Tibial artery (tissue), 4 donors: Measurements from ENCODE around the gene ADAMTSL1.

Source experiments
- DNase-seq, 2 donors: peaks; one replicate each; pipeline ENCODE4 v3.0.0-alpha.2; 2019
- H3K27ac ChIP-seq, 2 donors: fragments of 200-600 bp; sonication (generic) in 1 of 2; 1 replicate in 1 of 2; 2 replicates in 1 of 2; pipeline ENCODE4 v1.5.1; 2018 to 2019; ENCODE audit warnings: mild to moderate bottlenecking in 1 of 2
- H3K27me3 ChIP-seq, 2 donors: fragments of 200-600 bp; sonication (generic) in 1 of 2; one replicate each; pipeline versions ENCODE4 v1.5.1 to v1.6.0; 2016 to 2019
- H3K36me3 ChIP-seq, 3 donors: fragments of 200-600 bp; sonication (generic) in 2 of 3; one replicate each; pipeline ENCODE4 v1.5.1; 2016 to 2019; ENCODE audit warnings: mild to moderate bottlenecking in 2 of 3
- H3K4me1 ChIP-seq, 4 donors: fragments of 200-600 bp; sonication (generic) in 2 of 4; 1 replicate in 3 of 4; 2 replicates in 1 of 4; pipeline ENCODE4 v1.5.1; 2016 to 2019
- H3K4me3 ChIP-seq, 2 donors: fragments of 200-600 bp; sonication (generic) in 1 of 2; 1 replicate in 1 of 2; 2 replicates in 1 of 2; pipeline ENCODE4 v1.5.1; 2018 to 2019; ENCODE audit warnings: mild to moderate bottlenecking in 2 of 2
- H3K9me3 ChIP-seq, 3 donors: fragments of 200-600 bp; sonication (generic) in 1 of 3; one replicate each; pipeline ENCODE4 v1.5.1; 2016 to 2019
- intact Hi-C: fragments of 100-400 bp; cut with DNase I; formaldehyde crosslinking; loops from one replicate; pipeline ENCODE4 v1.15.0; 2023; ENCODE audit warnings: low total_unique reads
- TF ChIP-seq, protein P1 (sequence below), 2 experiments: fragments of 200-600 bp in 1 of 2; fragments of 450-650 bp in 1 of 2; IDR thresholded peaks; one replicate each; pipeline ENCODE4 v1.5.1; 2017 to 2019; ENCODE audit warnings: antibody characterized with exemption in 2 of 2, mild to moderate bottlenecking in 1 of 2, moderate library complexity in 1 of 2

ADAMTSL1 gene

DNA sequence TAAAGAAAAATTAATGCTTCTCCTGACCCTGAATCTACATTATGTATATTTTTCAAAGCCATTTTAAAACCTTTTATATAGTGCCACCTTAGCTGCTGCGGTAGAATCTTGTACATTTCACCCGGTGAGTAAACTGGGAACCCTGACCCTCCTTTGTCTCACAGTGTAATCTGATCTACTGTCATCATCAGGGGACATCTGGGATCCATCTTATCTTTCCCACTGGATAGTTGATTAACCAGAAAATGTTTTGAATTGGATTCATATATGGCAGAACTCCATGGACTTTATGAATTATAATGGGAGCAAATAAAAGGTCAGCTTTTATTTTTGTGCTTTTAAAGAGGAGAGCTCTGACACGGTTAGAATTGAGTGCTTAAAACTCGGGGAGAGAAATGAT lies 95.0 kb downstream of the ADAMTSL1 start:
- Histone ChIP-seq H3K4me1 (peaks cover 0 to 10% (median 0%) of the 10 kb centered on the region in 4 donors), H3K27me3 (no peaks in the 10 kb centered on the region), H3K27ac (no peak overlapping the region), H3K4me3 (no peak overlapping the region), H3K9me3 (no peaks in the 10 kb centered on the region), H3K36me3 (no peaks in the 10 kb centered on the region)
- TF ChIP-seq, protein P1, sequence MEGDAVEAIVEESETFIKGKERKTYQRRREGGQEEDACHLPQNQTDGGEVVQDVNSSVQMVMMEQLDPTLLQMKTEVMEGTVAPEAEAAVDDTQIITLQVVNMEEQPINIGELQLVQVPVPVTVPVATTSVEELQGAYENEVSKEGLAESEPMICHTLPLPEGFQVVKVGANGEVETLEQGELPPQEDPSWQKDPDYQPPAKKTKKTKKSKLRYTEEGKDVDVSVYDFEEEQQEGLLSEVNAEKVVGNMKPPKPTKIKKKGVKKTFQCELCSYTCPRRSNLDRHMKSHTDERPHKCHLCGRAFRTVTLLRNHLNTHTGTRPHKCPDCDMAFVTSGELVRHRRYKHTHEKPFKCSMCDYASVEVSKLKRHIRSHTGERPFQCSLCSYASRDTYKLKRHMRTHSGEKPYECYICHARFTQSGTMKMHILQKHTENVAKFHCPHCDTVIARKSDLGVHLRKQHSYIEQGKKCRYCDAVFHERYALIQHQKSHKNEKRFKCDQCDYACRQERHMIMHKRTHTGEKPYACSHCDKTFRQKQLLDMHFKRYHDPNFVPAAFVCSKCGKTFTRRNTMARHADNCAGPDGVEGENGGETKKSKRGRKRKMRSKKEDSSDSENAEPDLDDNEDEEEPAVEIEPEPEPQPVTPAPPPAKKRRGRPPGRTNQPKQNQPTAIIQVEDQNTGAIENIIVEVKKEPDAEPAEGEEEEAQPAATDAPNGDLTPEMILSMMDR (IDR thresholded peaks at IDR 0.05): no peak
- DNase-seq: no peak
- intact Hi-C loops: no loop called here

DNA sequence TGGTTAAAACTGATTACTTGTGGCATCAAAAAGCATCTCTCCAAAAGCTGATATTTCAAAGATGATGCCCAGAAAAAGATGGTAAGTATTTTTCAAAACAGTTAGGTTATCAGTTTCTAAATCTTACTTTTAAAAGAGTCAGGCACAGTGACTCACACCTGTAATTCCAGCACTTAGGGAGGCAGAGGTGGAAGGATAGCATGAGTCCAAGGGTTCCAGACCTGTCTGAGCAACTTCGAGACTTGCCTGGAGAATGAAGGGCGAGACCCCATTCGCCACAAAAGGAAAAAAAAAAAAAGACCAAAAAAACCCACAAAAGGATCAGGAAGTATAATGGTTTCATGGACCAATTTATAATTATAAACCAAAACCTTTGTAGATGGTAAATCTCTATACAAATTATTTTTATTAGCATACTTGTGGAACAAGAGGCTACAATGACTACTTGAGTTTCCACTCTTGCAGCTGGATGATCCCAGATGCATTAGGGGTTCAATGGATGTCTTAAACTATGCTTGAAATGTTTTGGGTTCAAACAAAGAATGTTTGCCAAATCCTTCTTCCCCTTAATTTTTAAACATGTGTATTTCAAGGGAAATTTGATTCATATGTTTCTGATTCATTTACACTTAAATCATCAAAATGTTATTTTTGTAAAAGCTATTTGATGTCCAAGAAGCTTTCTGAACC lies 96.1 kb downstream of the ADAMTSL1 start:
- Histone ChIP-seq H3K36me3 (no peaks in the 10 kb centered on the region), H3K27ac (no peak overlapping the region), H3K4me1 (peaks cover 0 to 4% (median 0%) of the 10 kb centered on the region in 4 donors), H3K27me3 (no peaks in the 10 kb centered on the region), H3K4me3 (no peak overlapping the region), H3K9me3 (no peaks in the 10 kb centered on the region)
- TF ChIP-seq, protein P1 (IDR thresholded peaks at IDR 0.05): no peak
- DNase-seq: no peak
- intact Hi-C loops: no loop called here

DNA sequence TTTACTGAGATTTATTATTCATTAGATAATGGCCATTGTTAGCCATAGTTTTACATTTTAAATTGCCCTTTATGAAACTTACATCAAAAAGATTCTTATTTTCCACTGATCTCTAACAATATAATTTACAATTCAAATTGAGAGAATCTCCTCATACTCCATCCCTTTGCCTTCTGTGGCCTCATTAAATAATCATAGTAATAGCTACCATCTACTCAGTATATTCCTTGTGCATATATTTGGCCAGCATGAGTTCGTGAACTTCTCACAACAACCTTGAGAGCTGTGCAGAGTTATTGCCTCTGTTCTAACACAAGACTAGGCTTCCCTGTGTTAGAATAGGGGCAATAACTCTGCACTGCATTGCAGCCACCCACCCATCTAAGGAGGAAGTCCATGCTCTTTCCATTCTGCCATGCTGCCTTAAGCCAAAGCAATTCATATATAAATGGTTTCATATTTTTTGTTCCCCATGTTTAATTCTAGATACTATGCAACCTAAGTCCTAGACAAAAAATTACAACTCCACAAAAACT lies 99.1 kb downstream of the ADAMTSL1 start:
- H3K4me3 ChIP-seq: no peak overlapping the region
- intact Hi-C loops: no loop called here
- TF ChIP-seq, protein P1 (IDR thresholded peaks at IDR 0.05): no peak

DNA sequence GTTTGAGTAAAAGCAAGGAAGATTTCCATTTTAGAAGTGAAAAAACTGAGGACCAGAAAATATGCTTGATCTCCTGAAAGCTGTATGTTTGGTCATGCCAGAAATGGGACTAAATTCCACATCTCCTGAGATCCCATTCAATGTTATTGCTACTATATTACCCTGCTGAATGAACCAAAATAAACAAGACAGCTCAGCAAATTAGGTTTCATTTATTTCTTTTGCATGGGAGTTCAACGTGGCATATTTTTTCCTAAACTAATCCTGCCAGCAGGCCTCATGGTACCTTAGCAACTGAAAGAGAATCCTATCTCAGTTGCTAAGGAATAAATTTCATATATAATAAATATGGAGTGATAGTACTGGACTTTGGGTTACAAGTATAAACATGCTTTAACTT lies 101.7 kb downstream of the ADAMTSL1 start:
- Histone ChIP-seq H3K4me3 (no peak overlapping the region), H3K4me1 (no peaks in the 10 kb centered on the region), H3K27me3 (no peaks in the 10 kb centered on the region), H3K36me3 (no peaks in the 10 kb centered on the region), H3K9me3 (no peaks in the 10 kb centered on the region), H3K27ac (no peak overlapping the region)
- TF ChIP-seq, protein P1 (IDR thresholded peaks at IDR 0.05): no peak
- DNase-seq: no peak
- intact Hi-C loops: no loop called here

More for the DNA sequence above, 99.1 kb downstream of the ADAMTSL1 start:
- no peaks in the 10 kb centered on the region for H3K27me3 ChIP-seq
- H3K36me3 ChIP-seq: no peaks in the 10 kb centered on the region
- H3K27ac ChIP-seq: no peak overlapping the region
- no peak for DNase-seq
- H3K9me3 ChIP-seq: no peaks in the 10 kb centered on the region
- H3K4me1 ChIP-seq: no peaks in the 10 kb centered on the region

DNA sequence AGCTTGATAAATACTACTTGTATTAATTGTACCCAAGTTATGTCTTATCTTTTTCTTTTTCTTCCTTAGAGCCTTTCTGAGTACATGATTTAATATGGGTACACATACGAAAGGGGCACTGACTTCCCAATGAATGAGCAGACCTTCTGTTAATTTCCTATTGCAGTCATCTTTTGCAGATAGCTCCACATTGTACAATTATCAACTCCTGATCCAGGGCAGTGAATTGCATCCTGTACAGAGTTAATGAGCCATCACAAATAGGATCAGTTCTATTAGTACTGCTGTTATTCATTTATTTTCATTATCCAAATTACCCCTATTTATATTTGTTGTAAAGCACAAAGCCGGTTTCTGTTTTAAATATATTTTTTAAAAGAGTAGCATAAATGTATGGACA lies 105.6 kb downstream of the ADAMTSL1 start:
- Histone ChIP-seq H3K27me3 (no peaks in the 10 kb centered on the region), H3K4me3 (no peak overlapping the region), H3K27ac (no peak overlapping the region), H3K9me3 (no peaks in the 10 kb centered on the region), H3K4me1 (no peaks in the 10 kb centered on the region), H3K36me3 (no peaks in the 10 kb centered on the region)
- intact Hi-C loops: no loop called here
- DNase-seq: no peak
- TF ChIP-seq, protein P1 (IDR thresholded peaks at IDR 0.05): no peak
